ENCODE results near the gene PPP4R4. TPM values are rescaled to one million over a fixed set of nuclear protein-coding genes. Genes with fewer than 3 reads are reported as not detected.

PPP4R4 gene
- total RNA-seq, 1 experiment from 2014 or later: 5.5 TPM

- intact Hi-C loops (cut with micrococcal nuclease): no loop called here
- Histone ChIP-seq H3K27me3 (ENCODE audit: insufficient read depth, low read length) (no peaks in the 10 kb centered on the region), H3K4me1 (ENCODE audit: control insufficient read depth in 1 of 2, insufficient read depth in 2 of 2, low read length in 2 of 2) (no peaks in the 10 kb centered on the region), H3K4me2 (ENCODE audit: low read length) (no peak overlapping the region), H4K20me1 (ENCODE audit: insufficient read depth) (no peaks in the 10 kb centered on the region), H2AFZ (ENCODE audit: low read depth, low read length, poor library complexity, severe bottlenecking) (no peak overlapping the region), H3K9ac (ENCODE audit: low read length) (no peak overlapping the region), H3K9me2 (ENCODE audit: insufficient read depth) (no peaks in the 10 kb centered on the region), H3K27ac (ENCODE audit: low read depth, low read length) (no peak overlapping the region), H3K4me3 (replicated peaks in 1 of 2; ENCODE audit: low read depth in 1 of 2, low read length in 2 of 2) (no peak overlapping the region), H3K79me2 (ENCODE audit: insufficient read depth, low read length) (no peaks in the 10 kb centered on the region), H3K36me3 (ENCODE audit: control insufficient read depth in 1 of 2, insufficient read depth in 2 of 2, low read length in 2 of 2) (no peaks in the 10 kb centered on the region), H3K9me3 (ENCODE audit: control insufficient read depth in 1 of 2, insufficient read depth in 1 of 2, low read depth in 1 of 2, low read length in 2 of 2) (no peaks in the 10 kb centered on the region)
- TF ChIP-seq JUND (IDR thresholded peaks at IDR 0.05): no peak
- POLR2A ChIA-PET: no interaction called here
- CTCF ChIA-PET: interaction anchor here (1.6 kb wide), 1 partner anchor 12 kb away, joined by 6 read pairs; no protein-coding TSS in a partner anchor
- ATAC-seq: no peak
- RAD21 ChIA-PET (ENCODE audit: low non-redundant PET in 1 of 2, low total read pairs in 2 of 2, uncharacterized antibody in 2 of 2, unreplicated experiment in 2 of 2): no interaction called here
- BruUV-seq (replicated peaks): no TSS peak
- DNase-seq (ENCODE audit: low read depth, low spot score): no peak
These were observed 18.4 kb downstream of the PPP4R4 start for GRCh38 chr14:94192536-94192935.

GRCh38 chr14:94193776-94194175, 19.7 kb downstream of the PPP4R4 start:
- Histone ChIP-seq H2AFZ (ENCODE audit: low read depth, low read length, poor library complexity, severe bottlenecking) (no peak overlapping the region), H3K27ac (ENCODE audit: low read depth, low read length) (no peak overlapping the region), H4K20me1 (ENCODE audit: insufficient read depth) (no peaks in the 10 kb centered on the region), H3K4me2 (ENCODE audit: low read length) (no peak overlapping the region), H3K36me3 (ENCODE audit: control insufficient read depth in 1 of 2, insufficient read depth in 2 of 2, low read length in 2 of 2) (no peaks in the 10 kb centered on the region), H3K79me2 (ENCODE audit: insufficient read depth, low read length) (no peaks in the 10 kb centered on the region), H3K4me3 (replicated peaks in 1 of 2; ENCODE audit: low read depth in 1 of 2, low read length in 2 of 2) (no peak overlapping the region), H3K9me3 (ENCODE audit: control insufficient read depth in 1 of 2, insufficient read depth in 1 of 2, low read depth in 1 of 2, low read length in 2 of 2) (no peaks in the 10 kb centered on the region), H3K27me3 (ENCODE audit: insufficient read depth, low read length) (no peaks in the 10 kb centered on the region), H3K9me2 (ENCODE audit: insufficient read depth) (no peaks in the 10 kb centered on the region), H3K4me1 (ENCODE audit: control insufficient read depth in 1 of 2, insufficient read depth in 2 of 2, low read length in 2 of 2) (no peaks in the 10 kb centered on the region), H3K9ac (ENCODE audit: low read length) (no peak overlapping the region)
- DNase-seq (ENCODE audit: low read depth, low spot score) (no peak), ATAC-seq (no peak)
- intact Hi-C loops (cut with micrococcal nuclease): no loop called here
- ChIA-PET RAD21 (ENCODE audit: low non-redundant PET in 1 of 2, low total read pairs in 2 of 2, uncharacterized antibody in 2 of 2, unreplicated experiment in 2 of 2) (no interaction called here), POLR2A (no interaction called here), CTCF (interaction anchor here (1.3 kb wide), 1 partner anchor 61 kb away, joined by 3 read pairs; no protein-coding TSS in a partner anchor)
- no TSS peak for BruUV-seq (replicated peaks)
- no peak for TF ChIP-seq POLR2AphosphoS5 (IDR thresholded peaks at IDR 0.05; ENCODE audit: low read depth, low read length)
- TF ChIP-seq EZH2phosphoT487 (IDR thresholded peaks at IDR 0.05; ENCODE audit: borderline replicate concordance): no peak
- TF ChIP-seq ATF3 (IDR thresholded peaks at IDR 0.05): no peak
- TF ChIP-seq POLR2A (IDR thresholded peaks at IDR 0.05; ENCODE audit: borderline replicate concordance, extremely low read depth, insufficient read depth, insufficient read length): no peak
- TF ChIP-seq SIN3A (IDR thresholded peaks at IDR 0.05; ENCODE audit: low read depth): no peak
- no peak for TF ChIP-seq YY1 (IDR thresholded peaks at IDR 0.05; ENCODE audit: extremely low read depth, insufficient replicate concordance, low read depth, low read length)
- TF ChIP-seq ZFX (IDR thresholded peaks at IDR 0.05): no peak
- TF ChIP-seq CTCF (IDR thresholded peaks at IDR 0.05 in 2 of 3, conservative IDR thresholded peaks at IDR 0.05 in 1 of 3; ENCODE audit: borderline replicate concordance in 1 of 3, insufficient read depth in 1 of 3, low read depth in 2 of 3, low read length in 2 of 3): no peak
- TF ChIP-seq ZNF274 (IDR thresholded peaks at IDR 0.05; ENCODE audit: low read depth, low read length): no peak
- no peak for TF ChIP-seq REST (IDR thresholded peaks at IDR 0.05; ENCODE audit: low read depth)
- no peak for TF ChIP-seq ZBTB33 (IDR thresholded peaks at IDR 0.05; ENCODE audit: extremely low read depth, insufficient replicate concordance, low read length)
- no peak for TF ChIP-seq EZH2 (IDR thresholded peaks at IDR 0.05)
